Ishikawa (cell line): ENCODE results near the gene R3HDM4.

Experiments used
- CEBPB ChIP-seq: IDR thresholded peaks from 2 replicates; pipeline ENCODE4 v1.6.1; 2012
- CREB1 ChIP-seq: IDR thresholded peaks from 2 replicates; pipeline ENCODE4 v1.6.1; 2012; ENCODE audit warnings: low read depth
- EGR1 ChIP-seq: IDR thresholded peaks from 2 replicates; pipeline ENCODE4 v1.6.1; 2012
- EP300 ChIP-seq: IDR thresholded peaks from 2 replicates; pipeline ENCODE4 v1.6.1; 2012; ENCODE audit warnings: borderline replicate concordance
- FOXM1 ChIP-seq: IDR thresholded peaks from 2 replicates; pipeline ENCODE4 v1.6.1; 2012; ENCODE audit warnings: low read depth, borderline replicate concordance
- NFIC ChIP-seq: IDR thresholded peaks from 2 replicates; pipeline ENCODE4 v1.6.1; 2012
- RAD21 ChIP-seq: IDR thresholded peaks from 2 replicates; pipeline ENCODE4 v1.6.1; 2012; ENCODE audit warnings: low read depth
- TAF1 ChIP-seq: IDR thresholded peaks from 2 replicates; pipeline ENCODE4 v1.6.1; 2012; ENCODE audit warnings: low read depth, mild to moderate bottlenecking
- TCF12 ChIP-seq: IDR thresholded peaks from 2 replicates; pipeline ENCODE4 v1.6.1; 2012; ENCODE audit warnings: low read depth
- TEAD4 ChIP-seq: IDR thresholded peaks from 2 replicates; pipeline ENCODE4 v1.6.1; 2012
- YY1 ChIP-seq: IDR thresholded peaks from 2 replicates; pipeline ENCODE4 v1.6.1; 2012; ENCODE audit warnings: low read depth
- ZBTB7A ChIP-seq: IDR thresholded peaks from 2 replicates; pipeline ENCODE4 v1.6.1; 2012; ENCODE audit warnings: low read depth
- TF ChIP-seq, protein P1 (sequence below): IDR thresholded peaks from 2 replicates; pipeline ENCODE4 v1.6.1; 2012
- TF ChIP-seq, protein P2 (sequence below): IDR thresholded peaks from 2 replicates; pipeline ENCODE4 v1.6.1; 2012
- TF ChIP-seq, protein P3 (sequence below): IDR thresholded peaks from 2 replicates; pipeline ENCODE4 v1.6.1; 2012; ENCODE audit warnings: low read depth, mild to moderate bottlenecking

The R3HDM4 gene

DNA sequence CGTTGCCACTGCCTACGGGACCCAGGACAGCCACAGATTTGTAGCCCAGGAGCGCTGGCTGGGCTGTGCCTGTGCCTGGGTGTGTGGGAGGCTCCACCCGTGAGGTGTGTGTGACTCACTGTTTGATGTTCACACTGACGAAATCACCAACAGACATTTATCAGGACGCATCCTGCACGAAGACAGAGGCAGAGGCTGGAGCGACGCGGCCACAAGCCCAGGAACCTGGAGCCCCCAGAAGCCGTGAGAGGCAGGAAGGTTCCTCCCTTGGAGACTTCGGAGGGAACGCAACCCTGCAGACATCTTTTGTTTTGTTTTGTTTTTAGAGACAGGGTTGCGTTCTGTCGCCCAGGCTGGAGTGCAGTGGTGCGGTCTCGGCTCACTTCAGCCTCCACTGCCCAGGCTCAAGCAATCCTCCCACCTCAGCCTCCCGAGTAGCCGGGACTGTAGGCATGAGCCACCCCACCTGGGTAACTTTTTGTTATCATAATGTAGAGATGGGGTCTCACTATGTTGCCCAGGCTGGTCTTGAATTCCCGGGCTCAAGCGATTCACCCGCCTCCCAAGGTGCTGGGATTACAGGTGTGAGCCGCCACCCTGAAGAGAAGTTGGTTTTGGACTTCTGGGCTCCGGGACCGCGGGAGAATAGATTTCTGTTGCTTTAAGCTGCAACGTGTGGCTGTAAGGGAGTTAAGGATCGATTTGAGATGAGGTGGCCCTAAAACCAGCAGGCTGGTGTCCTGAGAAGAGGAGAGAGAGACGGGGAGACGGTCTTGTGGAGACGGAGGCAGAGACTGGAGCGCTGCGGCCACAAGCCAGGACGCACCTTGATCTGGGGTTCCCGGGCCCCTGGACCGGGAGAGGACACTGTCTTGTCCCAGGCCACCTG is 46.2 kb upstream of the R3HDM4 start:
- no peak for TF ChIP-seq YY1
- no peak for TF ChIP-seq EGR1
- TF ChIP-seq, protein P1, sequence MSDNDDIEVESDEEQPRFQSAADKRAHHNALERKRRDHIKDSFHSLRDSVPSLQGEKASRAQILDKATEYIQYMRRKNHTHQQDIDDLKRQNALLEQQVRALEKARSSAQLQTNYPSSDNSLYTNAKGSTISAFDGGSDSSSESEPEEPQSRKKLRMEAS, result no peak
- TF ChIP-seq RAD21, result no peak
- TF ChIP-seq CREB1, result no peak
- TF ChIP-seq EP300, result no peak
- TF ChIP-seq NFIC, result no peak
- TF ChIP-seq, protein P2, sequence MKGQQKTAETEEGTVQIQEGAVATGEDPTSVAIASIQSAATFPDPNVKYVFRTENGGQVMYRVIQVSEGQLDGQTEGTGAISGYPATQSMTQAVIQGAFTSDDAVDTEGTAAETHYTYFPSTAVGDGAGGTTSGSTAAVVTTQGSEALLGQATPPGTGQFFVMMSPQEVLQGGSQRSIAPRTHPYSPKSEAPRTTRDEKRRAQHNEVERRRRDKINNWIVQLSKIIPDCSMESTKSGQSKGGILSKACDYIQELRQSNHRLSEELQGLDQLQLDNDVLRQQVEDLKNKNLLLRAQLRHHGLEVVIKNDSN, result no peak
- TF ChIP-seq, protein P3, sequence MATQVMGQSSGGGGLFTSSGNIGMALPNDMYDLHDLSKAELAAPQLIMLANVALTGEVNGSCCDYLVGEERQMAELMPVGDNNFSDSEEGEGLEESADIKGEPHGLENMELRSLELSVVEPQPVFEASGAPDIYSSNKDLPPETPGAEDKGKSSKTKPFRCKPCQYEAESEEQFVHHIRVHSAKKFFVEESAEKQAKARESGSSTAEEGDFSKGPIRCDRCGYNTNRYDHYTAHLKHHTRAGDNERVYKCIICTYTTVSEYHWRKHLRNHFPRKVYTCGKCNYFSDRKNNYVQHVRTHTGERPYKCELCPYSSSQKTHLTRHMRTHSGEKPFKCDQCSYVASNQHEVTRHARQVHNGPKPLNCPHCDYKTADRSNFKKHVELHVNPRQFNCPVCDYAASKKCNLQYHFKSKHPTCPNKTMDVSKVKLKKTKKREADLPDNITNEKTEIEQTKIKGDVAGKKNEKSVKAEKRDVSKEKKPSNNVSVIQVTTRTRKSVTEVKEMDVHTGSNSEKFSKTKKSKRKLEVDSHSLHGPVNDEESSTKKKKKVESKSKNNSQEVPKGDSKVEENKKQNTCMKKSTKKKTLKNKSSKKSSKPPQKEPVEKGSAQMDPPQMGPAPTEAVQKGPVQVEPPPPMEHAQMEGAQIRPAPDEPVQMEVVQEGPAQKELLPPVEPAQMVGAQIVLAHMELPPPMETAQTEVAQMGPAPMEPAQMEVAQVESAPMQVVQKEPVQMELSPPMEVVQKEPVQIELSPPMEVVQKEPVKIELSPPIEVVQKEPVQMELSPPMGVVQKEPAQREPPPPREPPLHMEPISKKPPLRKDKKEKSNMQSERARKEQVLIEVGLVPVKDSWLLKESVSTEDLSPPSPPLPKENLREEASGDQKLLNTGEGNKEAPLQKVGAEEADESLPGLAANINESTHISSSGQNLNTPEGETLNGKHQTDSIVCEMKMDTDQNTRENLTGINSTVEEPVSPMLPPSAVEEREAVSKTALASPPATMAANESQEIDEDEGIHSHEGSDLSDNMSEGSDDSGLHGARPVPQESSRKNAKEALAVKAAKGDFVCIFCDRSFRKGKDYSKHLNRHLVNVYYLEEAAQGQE, result no peak
- TF ChIP-seq CEBPB, result no peak

DNA sequence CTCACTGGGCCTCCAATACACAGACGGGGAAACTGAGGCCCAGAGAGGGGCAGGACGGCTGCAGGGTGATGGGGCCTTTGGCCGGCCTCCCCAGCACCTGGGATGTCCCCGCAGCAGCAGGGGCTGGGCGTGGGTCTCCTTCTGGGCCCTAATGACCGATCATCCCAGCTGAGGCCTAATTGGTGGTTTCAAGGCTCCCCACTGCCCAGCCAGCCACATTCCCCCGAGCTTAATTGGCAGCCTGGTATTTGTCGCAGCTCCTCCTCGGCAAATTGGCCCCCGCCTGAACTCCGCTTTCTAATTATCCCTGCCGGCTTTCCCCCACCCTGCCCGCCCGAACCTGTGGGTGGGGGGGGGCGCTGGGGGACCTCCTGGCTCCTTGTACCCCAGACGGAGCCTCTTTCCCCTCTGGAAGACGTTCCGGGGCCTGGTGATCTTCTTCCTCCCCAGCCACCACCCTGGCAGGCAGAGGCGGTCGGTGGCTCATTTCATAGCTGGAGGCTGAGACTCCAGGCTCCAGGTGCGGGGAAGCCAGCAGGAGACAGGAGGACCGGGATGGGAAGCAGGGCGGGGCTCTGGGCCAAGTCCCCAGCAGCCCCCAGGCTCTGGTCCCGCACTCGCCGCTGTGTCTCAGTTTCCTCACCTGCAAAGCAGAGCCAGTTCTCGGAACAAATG is 43.9 kb upstream of the R3HDM4 start:
- TF ChIP-seq ZBTB7A (peak; percentile 90), CREB1 (no peak), TCF12 (peak; percentile 82), TEAD4 (peak; percentile 93)
- TF ChIP-seq, protein P2, result peak; percentile 54

DNA sequence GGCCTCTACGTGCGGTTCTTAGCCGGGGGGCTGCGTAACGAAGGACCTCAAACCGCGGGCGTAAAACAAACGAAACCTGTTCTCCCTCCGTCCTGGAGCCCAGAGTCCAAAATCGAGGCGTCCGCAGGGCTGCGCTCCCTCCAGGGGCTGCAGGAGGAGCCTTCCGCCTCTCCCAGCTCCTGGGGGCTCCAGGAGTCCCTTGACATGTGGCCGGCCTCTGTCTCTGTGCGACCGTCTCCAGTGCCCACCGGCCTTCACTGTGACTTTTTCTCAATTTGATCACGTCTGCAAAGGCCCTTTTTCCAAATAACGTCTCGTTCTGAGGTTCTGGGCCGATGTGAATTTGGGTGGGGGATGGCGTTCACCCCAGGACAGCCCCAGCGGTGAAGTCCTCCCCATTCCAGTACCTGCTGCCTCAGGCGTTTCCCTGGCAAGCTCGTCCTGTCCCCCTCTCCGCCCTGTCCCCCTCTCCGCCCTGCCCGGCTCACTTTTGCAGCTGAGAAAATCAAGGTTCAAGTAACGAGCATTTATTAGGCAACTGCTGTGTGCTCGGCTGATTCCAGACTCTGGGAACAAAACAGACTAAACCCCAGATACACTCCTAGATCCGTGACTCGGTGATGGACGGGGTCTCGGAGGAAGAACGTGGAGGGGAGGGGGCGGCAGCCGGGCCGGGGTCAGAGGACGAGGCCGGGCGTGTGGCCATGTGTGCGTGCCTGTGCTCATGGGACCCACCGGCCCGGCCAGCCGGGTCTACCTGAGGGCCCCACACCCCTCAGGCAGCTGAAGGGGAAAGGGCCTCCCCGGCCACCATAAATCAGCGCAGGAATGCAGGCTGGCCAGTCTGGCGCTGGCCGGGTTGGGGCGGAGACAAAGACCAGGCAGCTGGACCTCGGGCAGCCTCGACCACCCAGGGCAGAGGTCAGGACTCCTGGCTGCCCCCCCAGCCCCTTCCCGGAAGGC is 43.1 kb upstream of the R3HDM4 start:
- TF ChIP-seq, protein P2, result no peak; the same call in 1 of the 2 replicates
- TF ChIP-seq YY1 (peak; percentile 40; the same call in 1 of the 2 replicates), FOXM1 (0 out of 2 replicates have a peak, but pooled peaks have one; percentile 14), EP300 (peak; percentile 87), ZBTB7A (peak; percentile 100), TAF1 (no peak), EGR1 (no peak), TEAD4 (peak; percentile 96), CEBPB (no peak), CREB1 (no peak), TCF12 (peak; percentile 96), NFIC (peak; percentile 50; the same call in 1 of the 2 replicates), RAD21 (no peak; the same call in 1 of the 2 replicates)
- TF ChIP-seq, protein P1, result peak; percentile 66; the same call in 1 of the 2 replicates
- TF ChIP-seq, protein P3, result no peak

DNA sequence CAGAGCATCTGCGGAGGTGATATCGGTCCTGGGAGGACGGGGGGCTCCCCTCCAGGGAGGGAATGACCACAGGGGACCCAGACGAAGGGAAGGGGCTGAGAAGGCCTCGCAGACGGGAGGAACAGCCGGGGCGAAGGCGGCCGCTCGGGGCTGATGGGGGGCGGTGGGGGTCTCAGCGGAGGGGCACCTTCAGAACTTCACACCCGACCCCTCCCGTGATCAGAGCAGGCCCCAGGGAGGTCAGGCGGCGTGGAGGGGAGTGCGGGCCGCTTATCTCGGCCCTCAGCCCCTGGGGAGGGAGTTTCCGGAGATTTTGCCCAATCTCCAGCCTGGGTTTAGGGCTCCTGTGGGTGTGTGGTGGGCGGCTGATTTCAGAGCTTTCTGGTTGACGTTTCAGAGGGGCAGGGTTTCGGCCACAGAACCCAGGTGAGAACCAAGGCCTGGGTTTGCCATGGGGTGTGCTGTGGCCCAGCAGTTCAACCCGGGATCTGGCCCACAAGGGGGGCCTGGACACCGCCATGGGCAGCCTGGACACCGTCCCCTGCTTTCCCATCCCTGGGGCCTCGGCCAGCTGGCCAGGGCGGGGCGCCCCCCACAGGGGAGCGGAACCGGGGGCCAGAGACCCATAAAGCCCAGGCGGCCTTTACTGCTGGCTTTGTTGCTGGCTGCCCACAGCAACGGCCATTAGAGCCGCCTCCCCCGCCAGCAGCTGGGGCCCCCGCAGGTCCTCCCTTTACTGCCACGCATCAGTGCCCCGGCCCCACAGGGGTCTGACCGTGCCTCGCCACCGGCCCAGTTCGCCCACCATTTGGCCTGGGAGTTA is 41.9 kb upstream of the R3HDM4 start:
- TF ChIP-seq, protein P3, result no peak
- TF ChIP-seq YY1, result peak; percentile 76
- TF ChIP-seq ZBTB7A, result peak; percentile 51
- TF ChIP-seq CEBPB, result no peak
- peak; percentile 67; the same call in 1 of the 2 replicates for TF ChIP-seq FOXM1
- TF ChIP-seq, protein P2, result no peak
- no peak for TF ChIP-seq TAF1
- peak; percentile 84 for TF ChIP-seq EGR1
- peak; percentile 58; the same call in 1 of the 2 replicates for TF ChIP-seq TEAD4
- peak; percentile 96 for TF ChIP-seq TCF12
- TF ChIP-seq, protein P1, result peak; percentile 30; the same call in 1 of the 2 replicates
- no peak for TF ChIP-seq RAD21
- peak; percentile 89 for TF ChIP-seq NFIC
- TF ChIP-seq CREB1, result no peak
- peak; percentile 91 for TF ChIP-seq EP300
